H9 (cell line): ENCODE measurements around the gene MYOZ3. TPM values are rescaled to one million over a fixed set of nuclear protein-coding genes. Genes with fewer than 3 reads are reported as not detected.
A peak's percentile ranks its signal among the peaks of the same experiment; 100 is the strongest.

Source experiments
- DNase-seq: peaks from one replicate; pipeline ENCODE4 v3.0.0-alpha.2; 2017
- H2AFZ ChIP-seq: one replicate; pipeline ENCODE4 v1.6.1; 2013; ENCODE audit warnings: mild to moderate bottlenecking, low read length, control low read depth, moderate library complexity
- H2AK5ac ChIP-seq: 2 replicates; pipeline ENCODE4 v1.6.1; 2013; ENCODE audit warnings: low read length, control low read depth, mixed read lengths; ENCODE audit not compliant: insufficient read length
- H2BK120ac ChIP-seq: one replicate; pipeline ENCODE4 v1.6.1; 2013; ENCODE audit warnings: low read depth, mild to moderate bottlenecking, low read length, control low read depth, inconsistent platforms; ENCODE audit not compliant: poor library complexity, severe bottlenecking
- H2BK12ac ChIP-seq: 2 replicates; pipeline ENCODE4 v1.6.1; 2013; ENCODE audit warnings: low read length, control low read depth, mixed read lengths, low read depth; ENCODE audit not compliant: insufficient read length
- H2BK15ac ChIP-seq: 2 replicates; pipeline ENCODE4 v1.6.1; 2013; ENCODE audit warnings: low read depth, low read length, control low read depth
- H2BK20ac ChIP-seq: one replicate; pipeline ENCODE4 v1.6.1; 2013; ENCODE audit warnings: low read depth, mild to moderate bottlenecking, low read length, control low read depth, inconsistent platforms; ENCODE audit not compliant: poor library complexity, severe bottlenecking
- H2BK5ac ChIP-seq: 2 replicates; pipeline ENCODE4 v1.6.1; 2013; ENCODE audit warnings: low read length, control low read depth, mixed read lengths; ENCODE audit not compliant: insufficient read length
- H3K14ac ChIP-seq: 2 replicates; pipeline ENCODE4 v1.6.1; 2013; ENCODE audit warnings: low read length, control low read depth; ENCODE audit not compliant: insufficient read depth
- H3K18ac ChIP-seq: 2 replicates; pipeline ENCODE4 v1.6.1; 2013; ENCODE audit warnings: low read depth, mild to moderate bottlenecking, mixed read lengths, low read length, control low read depth; ENCODE audit not compliant: insufficient read length
- H3K23ac ChIP-seq: 2 replicates; pipeline ENCODE4 v1.6.1; 2013; ENCODE audit warnings: low read length, control low read depth, mixed read lengths, low read depth; ENCODE audit not compliant: insufficient read length
- H3K23me2 ChIP-seq: 2 replicates; pipeline ENCODE4 v1.6.1; 2013; ENCODE audit warnings: low read depth, mild to moderate bottlenecking, mixed read lengths, low read length, control low read depth; ENCODE audit not compliant: insufficient read length, poor library complexity, severe bottlenecking
- H3K27ac ChIP-seq: 2 replicates; pipeline ENCODE4 v1.5.1; 2013; ENCODE audit warnings: low read length, control low read depth, mixed read lengths, low read depth; ENCODE audit not compliant: insufficient read length
- H3K27me3 ChIP-seq: 2 replicates; pipeline ENCODE4 v1.6.1; 2013; ENCODE audit warnings: low read length, control low read depth, inconsistent platforms; ENCODE audit not compliant: insufficient read depth
- H3K4ac ChIP-seq: 2 replicates; pipeline ENCODE4 v1.6.1; 2013; ENCODE audit warnings: low read depth, mild to moderate bottlenecking, control low read depth, inconsistent platforms, low read length, moderate library complexity
- H3K4me1 ChIP-seq: 2 replicates; pipeline ENCODE4 v1.6.1; 2013; ENCODE audit warnings: low read length, control low read depth, inconsistent platforms; ENCODE audit not compliant: insufficient read depth
- H3K4me2 ChIP-seq: 2 replicates; pipeline ENCODE4 v1.6.1; 2013; ENCODE audit warnings: low read length, control low read depth, mixed read lengths; ENCODE audit not compliant: insufficient read length, insufficient read depth
- H3K56ac ChIP-seq: 2 replicates; pipeline ENCODE4 v1.6.1; 2013; ENCODE audit warnings: low read depth, mild to moderate bottlenecking, mixed read lengths, low read length, control low read depth; ENCODE audit not compliant: insufficient read length
- H3K79me1 ChIP-seq: 2 replicates; pipeline ENCODE4 v1.6.1; 2013; ENCODE audit warnings: low read depth, mild to moderate bottlenecking, moderate library complexity, low read length, control low read depth, inconsistent platforms; ENCODE audit not compliant: insufficient read depth, poor library complexity, severe bottlenecking
- H3K79me2 ChIP-seq: 2 replicates; pipeline ENCODE4 v1.6.1; 2013; ENCODE audit warnings: low read length, control low read depth, inconsistent platforms; ENCODE audit not compliant: insufficient read depth
- H3K9ac ChIP-seq: 2 replicates; pipeline ENCODE4 v1.6.1; 2013; ENCODE audit warnings: low read length, control low read depth, mixed read lengths; ENCODE audit not compliant: insufficient read length; ENCODE audit errors: extremely low read depth
- H3K9me3 ChIP-seq: one replicate; pipeline ENCODE4 v1.6.1; 2013; ENCODE audit warnings: low read depth, low read length, inconsistent platforms; ENCODE audit not compliant: control insufficient read depth
- H3T11ph ChIP-seq: one replicate; pipeline ENCODE4 v1.6.1; 2013; ENCODE audit warnings: mild to moderate bottlenecking, low read length, control low read depth, inconsistent platforms
- H4K20me1 ChIP-seq: one replicate; pipeline ENCODE4 v1.6.1; 2013; ENCODE audit not compliant: control insufficient read depth, insufficient read length, insufficient read depth
- H4K5ac ChIP-seq: 2 replicates; pipeline ENCODE4 v1.6.1; 2013; ENCODE audit warnings: low read depth, mild to moderate bottlenecking, mixed read lengths, low read length, control low read depth; ENCODE audit not compliant: insufficient read length
- H4K8ac ChIP-seq: replicated peaks from 2 replicates; pipeline ENCODE4 v1.6.1; 2013; ENCODE audit warnings: low read length, control low read depth, mixed read lengths, low read depth; ENCODE audit not compliant: insufficient read length
- H4K91ac ChIP-seq: 2 replicates; pipeline ENCODE4 v1.6.1; 2013; ENCODE audit warnings: low read depth, mild to moderate bottlenecking, moderate library complexity, mixed read lengths, low read length, control low read depth; ENCODE audit not compliant: insufficient read length
- H3K27ac Mint-ChIP-seq, 3 experiments: 2 replicates in 2 of 3; 3 replicates in 1 of 3; pipeline ENCODE4 v1.8.0; 2020 to 2021; ENCODE audit warnings: mixed read lengths in 3 of 3, mild to moderate bottlenecking in 1 of 3, moderate library complexity in 1 of 3
- H3K27me3 Mint-ChIP-seq: 2 replicates; pipeline ENCODE4 v1.8.0; 2021; ENCODE audit warnings: low read depth, mild to moderate bottlenecking, moderate library complexity, mixed read lengths
- H3K36me3 Mint-ChIP-seq, 3 experiments: 2 replicates in 2 of 3; 3 replicates in 1 of 3; pipeline ENCODE4 v1.8.0; 2020 to 2021; ENCODE audit warnings: low read depth in 3 of 3, mixed read lengths in 3 of 3; ENCODE audit not compliant: insufficient read depth in 1 of 3
- H3K4me1 Mint-ChIP-seq, 2 experiments: 2 replicates each; pipeline ENCODE4 v1.8.0; 2020; ENCODE audit warnings: mixed read lengths in 2 of 2
- H3K4me3 Mint-ChIP-seq, 2 experiments: 2 replicates in 1 of 2; 3 replicates in 1 of 2; pipeline ENCODE4 v1.8.0; 2020 to 2021; ENCODE audit warnings: mild to moderate bottlenecking in 2 of 2, mixed read lengths in 2 of 2, moderate library complexity in 1 of 2
- H3K9me3 Mint-ChIP-seq, 2 experiments: 2 replicates in 1 of 2; 3 replicates in 1 of 2; pipeline ENCODE4 v1.8.0; 2020; ENCODE audit warnings: mild to moderate bottlenecking in 2 of 2, mixed read lengths in 2 of 2, moderate library complexity in 1 of 2
- CTCF ChIP-seq: fragments of 200-600 bp; sonication (generic); conservative IDR thresholded peaks from 3 replicates; pipeline ENCODE4 v1.8.0; 2021; ENCODE audit warnings: antibody characterized with exemption, mild to moderate bottlenecking
- WGBS: extraction: QIAGEN DNeasy Blood & Tissue Kit; methylation state at CpG from one replicate; pipeline ENCODE4 v1.1.7; 2013; ENCODE audit warnings: missing lambda C conversion rate, low lambda C conversion rate, mixed read lengths; ENCODE audit not compliant: insufficient read length; ENCODE audit errors: extremely low coverage; 5-methylcytosine and 5-hydroxymethylcytosine counted together
- total RNA-seq: library from RNA; stranded (reverse); gene quantifications from 2 replicates; pipeline ENCODE4 v1.2.1, GENCODE V29; 2021

The MYOZ3 gene
- total RNA-seq, 1 experiment from 2014 or later = 18.1 TPM

- Histone ChIP-seq H3K23me2 (peaks cover 4% of the 10 kb centered on the region), H4K91ac (no peak overlapping the region), H3K4me2 (no peak overlapping the region), H3K4me1 (no peaks in the 10 kb centered on the region), H3K23ac (no peak overlapping the region), H3T11ph (no peak overlapping the region), H2BK20ac (no peak overlapping the region), H2BK12ac (peak overlapping the region; percentile 58), H3K79me2 (no peaks in the 10 kb centered on the region), H3K56ac (no peak overlapping the region), H3K18ac (no peak overlapping the region), H4K8ac (no peak overlapping the region), H2BK5ac (no peak overlapping the region), H3K14ac (no peak overlapping the region), H3K27me3 (no peaks in the 10 kb centered on the region; the same call in 1 of the 2 replicates), H2BK120ac (no peak overlapping the region), H3K79me1 (no peaks in the 10 kb centered on the region), H3K9me3 (no peaks in the 10 kb centered on the region), H2AK5ac (no peak overlapping the region), H4K5ac (no peak overlapping the region), H4K20me1 (no peaks in the 10 kb centered on the region), H3K27ac (no peak overlapping the region), H3K9ac (no peak overlapping the region), H2AFZ (no peak overlapping the region), H2BK15ac (no peak overlapping the region), H3K4ac (no peak overlapping the region)
- peaks cover 20% of the 10 kb centered on the region for H3K27me3 Mint-ChIP-seq
- peaks cover 24 to 50% of the 10 kb centered on the region in 2 experiments for H3K4me1 Mint-ChIP-seq
- H3K27ac Mint-ChIP-seq = no peak overlapping the region; a peak in 1 of 7 replicates
- DNase-seq = no peak
- H3K9me3 Mint-ChIP-seq = no peaks in the 10 kb centered on the region
- WGBS = no CpG with 5 or more reads among the region's 3 CpGs
- no peaks in the 10 kb centered on the region; a peak in 1 of 7 replicates for H3K36me3 Mint-ChIP-seq
- peak overlapping the region in 1 of 2 experiments; percentile 48; a peak in 1 of 5 replicates for H3K4me3 Mint-ChIP-seq
- no peak for TF ChIP-seq CTCF
These were observed 5.8 kb upstream of the MYOZ3 start for GRCh38 chr5:150655221-150655620.
